Suppressor macrophage treated with lipopolysaccharide for 1 hour (primary cell): Measurements from ENCODE around the gene SERPINB6.
"Not testable (repeated sequence)": the region's sequence is repeated elsewhere in the genome, so short reads cannot be mapped to it uniquely, and the experiment has no call there.

Experiments
- DNase-seq, 3 donors: peaks; one replicate each; pipeline ENCODE4 v3.0.0-alpha.2; 2020 to 2022

Gene SERPINB6

DNA sequence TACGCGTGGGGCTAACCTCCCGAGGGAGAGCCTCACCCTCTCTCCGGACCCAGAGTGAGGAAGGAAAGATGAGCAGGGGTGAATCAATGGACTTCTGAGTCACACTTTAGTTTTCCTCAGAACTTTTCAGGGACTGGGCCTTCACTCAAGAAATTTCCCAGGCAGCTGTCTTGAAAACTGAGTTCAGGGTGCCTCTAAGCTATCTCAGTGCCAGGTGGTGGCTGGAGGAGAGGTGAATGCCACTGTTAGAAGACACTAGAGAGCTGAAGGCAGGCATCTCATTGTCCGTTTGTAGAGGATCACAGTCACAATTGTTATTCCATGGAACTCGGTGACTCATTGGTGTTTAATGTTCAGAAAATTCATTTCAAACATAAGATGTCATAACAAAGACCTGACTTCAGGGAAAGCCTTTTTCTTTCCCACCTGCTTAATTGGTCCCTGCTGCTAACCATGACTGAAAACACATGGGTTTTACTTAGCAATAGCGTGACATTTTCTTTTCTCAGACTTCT, 5.3 kb upstream of the SERPINB6 start:
- DNase-seq: peak; percentile 35 to 64 (median 47)

GRCh38 chr6:2976060-2976459, 4.7 kb upstream of the SERPINB6 start:
- no peak for DNase-seq

- no peak for DNase-seq
These were observed 2.3 kb upstream of the SERPINB6 start for GRCh38 chr6:2973676-2974075.

DNA sequence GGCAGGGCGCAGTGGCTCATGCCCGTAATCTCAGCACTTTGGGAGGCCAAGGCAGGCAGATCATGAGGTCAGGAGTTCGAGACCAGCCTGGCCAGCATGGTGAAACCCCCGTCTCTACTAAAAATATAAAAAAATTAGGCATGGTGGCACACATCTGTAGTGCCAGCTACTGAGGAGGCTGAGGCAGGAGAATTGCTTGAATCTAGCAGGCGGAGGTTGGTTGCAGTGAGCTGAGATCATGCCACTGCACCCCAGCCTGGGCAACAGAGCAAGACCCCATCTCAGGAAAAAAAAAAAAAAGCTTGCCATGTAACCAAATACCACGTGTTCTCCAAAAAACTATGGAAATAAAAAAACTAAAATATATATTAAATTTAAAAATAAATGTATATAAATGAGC, 1.8 kb upstream of the SERPINB6 start:
- DNase-seq: not testable (repeated sequence)

DNA sequence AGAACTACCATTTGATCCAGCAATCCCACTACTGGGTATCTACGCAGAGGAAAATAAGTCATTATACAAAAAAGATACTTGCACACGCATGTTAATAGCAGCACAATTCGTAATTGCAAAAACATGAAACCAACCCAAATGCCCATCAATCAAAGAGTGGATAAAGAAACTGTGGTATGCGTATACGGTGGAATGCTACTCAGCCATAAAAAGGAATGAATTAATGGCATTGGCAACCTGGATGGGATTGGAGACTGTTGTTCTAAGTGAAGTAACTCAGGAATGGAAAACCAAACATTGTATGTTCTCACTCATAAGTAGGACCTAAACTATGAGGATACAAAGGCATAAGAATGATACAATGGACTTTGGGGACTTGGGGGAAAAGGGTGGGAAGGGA, 1.3 kb upstream of the SERPINB6 start:
- DNase-seq: not testable (repeated sequence)

GRCh38 chr6:2972219-2972487, 786 bp upstream of the SERPINB6 start:
- DNase-seq: peak in 1 of 3 donors; percentile 42

DNA sequence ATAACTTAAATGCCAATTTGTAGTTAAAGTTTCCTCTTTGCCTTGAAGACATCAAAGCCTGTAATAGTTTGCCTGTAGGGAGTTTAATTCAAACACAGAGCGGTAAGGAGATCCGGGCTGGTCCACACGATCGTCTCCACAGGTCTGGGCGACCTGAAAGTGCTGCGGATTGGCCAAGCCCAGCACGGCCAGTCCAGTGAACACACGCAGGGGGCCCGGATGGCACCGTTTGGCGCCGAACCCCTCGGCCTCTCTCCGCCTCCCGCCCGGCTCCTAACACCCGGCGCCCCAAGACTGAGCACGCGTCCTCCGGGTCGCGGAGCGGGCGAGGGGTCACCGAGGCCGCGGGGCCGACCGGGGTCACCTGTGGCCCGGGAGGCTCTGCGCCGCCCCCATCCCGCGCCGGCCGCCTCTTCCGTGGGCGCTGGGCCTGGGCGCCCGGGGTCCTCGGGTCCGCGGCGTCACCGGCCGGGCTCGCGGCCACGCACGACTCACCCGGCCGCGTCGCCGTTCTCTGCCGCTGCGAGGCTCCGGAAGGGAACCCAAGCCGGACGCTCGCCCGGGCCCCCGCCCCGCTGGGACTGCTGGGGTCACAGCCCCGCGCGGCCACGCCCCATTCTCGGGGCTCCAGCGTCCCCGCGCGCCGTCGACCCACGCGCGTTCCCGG, 481 bp downstream of the SERPINB6 start:
- DNase-seq: peak; percentile 74 to 91 (median 87)

GRCh38 chr6:2970034-2970685, 1.2 kb downstream of the SERPINB6 start:
- peak in 1 of 3 donors; percentile 16 for DNase-seq

- no peak for DNase-seq
These were observed 1.8 kb downstream of the SERPINB6 start for GRCh38 chr6:2969549-2969948.

GRCh38 chr6:2968600-2969135, 2.7 kb downstream of the SERPINB6 start:
- no peak for DNase-seq

DNA sequence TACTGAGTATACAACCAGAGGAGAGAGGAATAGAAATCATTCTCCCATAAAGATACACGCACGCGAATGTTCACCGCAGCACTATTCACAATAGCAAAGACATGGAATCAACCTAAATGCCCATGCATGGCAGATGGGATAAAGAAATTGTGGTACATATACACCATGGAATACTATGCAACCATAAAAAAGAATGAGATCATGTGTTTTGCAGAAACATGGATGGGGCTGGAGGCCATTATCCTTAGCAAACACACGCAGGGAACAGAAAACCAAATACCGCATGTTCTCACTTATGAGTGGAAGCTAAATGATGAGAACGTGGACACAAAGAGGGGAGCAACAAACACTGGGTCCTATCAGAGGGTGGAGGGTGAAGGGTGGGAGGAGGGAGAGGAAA, 3.4 kb downstream of the SERPINB6 start:
- DNase-seq: no peak

GRCh38 chr6:2966347-2966746, 5.0 kb downstream of the SERPINB6 start:
- no peak for DNase-seq

DNA sequence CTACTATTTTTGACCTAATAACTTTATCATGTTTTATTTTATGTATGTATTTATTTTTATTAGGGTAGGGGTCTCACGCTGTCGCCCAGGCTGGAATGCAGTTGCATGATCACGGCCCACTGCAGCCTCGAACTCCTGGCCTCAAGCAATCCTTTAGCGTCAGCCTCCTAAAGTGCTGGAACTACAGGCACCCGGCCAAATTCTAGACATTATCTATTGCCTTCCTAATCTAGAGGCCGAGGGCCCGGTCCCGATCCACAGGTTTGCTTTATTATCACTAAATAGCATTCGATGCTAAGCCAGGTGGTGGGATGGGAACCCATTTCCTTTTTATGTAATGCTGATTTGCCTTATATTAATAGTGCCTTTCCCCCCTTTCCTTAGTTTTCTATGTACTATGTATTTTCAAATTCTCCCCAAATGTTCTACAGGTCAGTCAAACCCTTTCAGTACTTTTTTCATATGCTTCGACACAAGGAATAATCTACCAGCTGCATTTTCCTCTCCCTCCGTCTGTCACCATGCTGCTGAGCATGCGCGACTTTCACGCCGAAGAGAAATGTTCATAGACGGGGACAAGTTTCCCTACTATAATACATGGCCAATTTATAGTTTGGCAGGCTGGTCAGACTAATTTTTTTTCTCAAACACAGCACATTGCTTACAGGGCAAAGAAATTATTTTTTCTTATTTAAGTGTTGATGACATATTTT, 6.4 kb downstream of the SERPINB6 start:
- DNase-seq: no peak

DNA sequence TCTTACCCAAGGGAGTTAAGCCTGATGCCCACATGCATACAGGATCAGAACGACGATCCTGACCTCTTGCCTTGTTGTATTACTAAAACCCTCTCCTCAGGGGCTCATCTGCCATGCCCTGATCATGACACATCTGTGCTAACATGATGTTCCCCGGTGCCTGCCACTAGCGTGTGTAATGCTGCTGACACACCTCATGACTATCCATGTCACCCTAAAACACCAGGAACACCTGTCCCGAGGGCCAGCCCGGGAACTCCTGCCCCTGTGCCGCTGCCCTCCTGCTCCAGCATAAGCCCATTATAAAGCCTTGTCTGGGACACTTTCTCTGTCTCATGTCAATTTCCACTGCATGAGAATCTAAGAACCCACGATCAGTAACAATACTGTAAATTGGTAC, 7.6 kb downstream of the SERPINB6 start:
- no peak for DNase-seq

DNA sequence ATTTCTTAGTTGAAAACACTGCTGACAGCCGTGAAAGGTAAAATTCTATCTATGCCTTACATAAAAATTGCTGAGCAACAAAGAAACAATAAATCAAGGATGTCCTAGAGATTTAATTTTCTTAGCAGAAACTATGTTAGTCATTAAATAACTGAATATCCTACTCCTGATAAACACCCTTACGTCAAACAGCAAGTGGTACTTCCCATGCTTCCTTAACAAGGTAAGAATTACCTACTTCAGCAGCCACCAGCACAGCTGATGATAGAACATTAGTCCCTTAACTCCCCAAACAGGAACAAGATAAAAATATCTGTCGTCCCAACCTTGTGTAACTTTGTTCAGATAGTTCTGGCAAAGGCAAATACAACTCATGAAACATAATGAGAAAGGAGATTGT, 8.7 kb downstream of the SERPINB6 start:
- DNase-seq: no peak

DNA sequence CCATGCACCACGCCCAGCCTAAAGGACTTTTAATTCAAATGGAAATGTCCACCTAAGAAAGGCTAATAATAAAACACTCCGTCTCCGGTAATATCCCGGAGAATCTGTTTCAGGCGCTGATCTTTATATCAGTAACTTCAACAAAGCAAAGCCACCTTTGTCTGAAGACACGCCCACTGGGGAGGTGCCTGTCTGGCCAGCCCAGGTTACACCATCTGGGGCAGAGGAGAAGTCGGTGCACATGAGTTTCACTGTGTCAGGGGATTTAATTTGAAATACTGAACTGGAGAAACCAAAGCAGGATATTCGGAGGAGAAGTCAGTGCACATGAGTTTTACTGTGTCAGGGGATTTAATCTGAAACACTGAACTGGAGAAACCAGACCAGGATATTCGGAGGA, 9.4 kb downstream of the SERPINB6 start:
- peak; percentile 45 to 54 (median 47) for DNase-seq

GRCh38 chr6:2961506-2961905, 9.9 kb downstream of the SERPINB6 start:
- peak; percentile 42 to 64 (median 52) for DNase-seq

GRCh38 chr6:2960935-2961334, 10.4 kb downstream of the SERPINB6 start:
- no peak for DNase-seq

GRCh38 chr6:2959909-2960719, 11.3 kb downstream of the SERPINB6 start:
- peak; percentile 34 to 56 (median 41) for DNase-seq

DNA sequence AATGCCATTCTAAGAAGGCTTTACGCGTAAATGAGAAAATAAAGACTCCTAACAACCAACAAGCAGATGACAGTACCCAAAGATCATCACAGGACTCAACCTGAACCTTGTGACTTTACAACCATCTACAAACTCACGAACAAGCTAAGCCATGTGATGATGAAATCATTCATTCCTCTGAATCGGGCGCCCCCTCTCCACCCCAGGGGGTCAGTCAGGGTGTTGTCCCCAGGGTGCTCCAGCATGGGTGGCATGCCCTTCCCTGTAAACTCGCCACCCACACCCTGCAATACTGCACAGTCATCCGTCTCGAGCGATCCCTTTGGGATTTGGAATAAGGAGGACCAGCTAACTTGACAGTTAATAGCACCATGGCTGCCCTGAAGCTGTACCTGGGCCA, 12.6 kb downstream of the SERPINB6 start:
- peak in 2 of 3 donors; percentile 23 to 42 for DNase-seq

DNA sequence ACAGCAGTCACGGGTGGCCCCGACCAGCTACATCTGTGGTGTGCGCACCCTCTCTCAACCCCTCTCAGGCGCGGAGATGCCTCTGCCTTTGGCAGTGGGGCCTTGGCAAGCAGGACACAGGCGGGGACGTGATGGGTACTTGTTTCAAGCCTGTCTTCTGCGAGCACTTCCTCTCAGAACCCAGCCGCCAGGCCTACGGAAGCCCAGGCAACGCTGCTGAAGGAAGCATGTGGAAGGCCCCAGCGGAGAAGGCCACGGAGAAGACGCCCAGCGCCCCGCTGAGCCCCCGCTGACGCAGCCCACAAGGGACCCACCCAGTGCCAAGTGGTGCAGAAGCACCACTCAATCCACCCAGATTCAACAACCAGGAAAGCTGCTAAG, 13.0 kb downstream of the SERPINB6 start:
- peak; percentile 56 to 74 (median 64) for DNase-seq

GRCh38 chr6:2957696-2958330, 13.6 kb downstream of the SERPINB6 start:
- no peak for DNase-seq
